CMK (cell line): ENCODE data around the gene DNM1.

Source experiments
- DNase-seq: peaks from one replicate; pipeline ENCODE4 v3.0.0-alpha.2; 2010; ENCODE audit warnings: low read depth

The DNM1 gene

GRCh38 chr9:128203024-128203706, at the start of gene DNM1:
TSS of gene DNM1 (plus strand) at chr9:128203379. CDS start at chr9:128203471, 92 bp downstream.
- DNase-seq: peak; percentile 26

- no peak for DNase-seq
These were observed 49.1 kb upstream of the DNM1 start for GRCh38 chr9:128153947-128154695.

- no peak for DNase-seq
These were observed 47.3 kb upstream of the DNM1 start for GRCh38 chr9:128155736-128156500.

GRCh38 chr9:128159522-128159783, 43.7 kb upstream of the DNM1 start:
- DNase-seq: peak; percentile 85

GRCh38 chr9:128159784-128160602, 43.2 kb upstream of the DNM1 start, which contains the start of gene BBLN:
TSS of gene BBLN (plus strand) at chr9:128160265. CDS start at chr9:128160408, 143 bp downstream.
- peak; percentile 78 for DNase-seq

- no peak for DNase-seq
These were observed 42.6 kb upstream of the DNM1 start for GRCh38 chr9:128160603-128160987.

- DNase-seq: no peak
These were observed 41.8 kb upstream of the DNM1 start for GRCh38 chr9:128161215-128161902.

- no peak for DNase-seq
These were observed 40.8 kb upstream of the DNM1 start for GRCh38 chr9:128162215-128163026.

- DNase-seq: no peak
These were observed 40.1 kb upstream of the DNM1 start for GRCh38 chr9:128163027-128163515.

GRCh38 chr9:128163523-128164306, 39.5 kb upstream of the DNM1 start:
- no peak for DNase-seq

GRCh38 chr9:128164307-128164885, 38.8 kb upstream of the DNM1 start:
- DNase-seq: no peak

- DNase-seq: no peak
These were observed 37.0 kb upstream of the DNM1 start for GRCh38 chr9:128166169-128166568.

GRCh38 chr9:128167209-128167608, 36.0 kb upstream of the DNM1 start:
- no peak for DNase-seq

GRCh38 chr9:128168731-128169308, 34.4 kb upstream of the DNM1 start:
- DNase-seq: no peak

- DNase-seq: no peak
These were observed 33.7 kb upstream of the DNM1 start for GRCh38 chr9:128169492-128169891.

- no peak for DNase-seq
These were observed 33.3 kb upstream of the DNM1 start for GRCh38 chr9:128169925-128170324.

- DNase-seq: no peak
These were observed 29.1 kb upstream of the DNM1 start for GRCh38 chr9:128174062-128174461.

GRCh38 chr9:128175102-128175563, 28.0 kb upstream of the DNM1 start:
- no peak for DNase-seq

- no peak for DNase-seq
These were observed 27.5 kb upstream of the DNM1 start for GRCh38 chr9:128175726-128176125.
